NCI-H69 (cell line): ENCODE data around the gene THADA.
"Not testable (repeated sequence)": the region's sequence is repeated elsewhere in the genome, so short reads cannot be mapped to it uniquely, and the experiment has no call there.

Experiments used
- DNase-seq: peaks from one replicate; lab custom pipeline; 2025; lab: John Stamatoyannopoulos, UW

Gene THADA

GRCh38 chr2:43298500-43298899, 297.3 kb downstream of the THADA start:
- DNase-seq, result no peak

DNA sequence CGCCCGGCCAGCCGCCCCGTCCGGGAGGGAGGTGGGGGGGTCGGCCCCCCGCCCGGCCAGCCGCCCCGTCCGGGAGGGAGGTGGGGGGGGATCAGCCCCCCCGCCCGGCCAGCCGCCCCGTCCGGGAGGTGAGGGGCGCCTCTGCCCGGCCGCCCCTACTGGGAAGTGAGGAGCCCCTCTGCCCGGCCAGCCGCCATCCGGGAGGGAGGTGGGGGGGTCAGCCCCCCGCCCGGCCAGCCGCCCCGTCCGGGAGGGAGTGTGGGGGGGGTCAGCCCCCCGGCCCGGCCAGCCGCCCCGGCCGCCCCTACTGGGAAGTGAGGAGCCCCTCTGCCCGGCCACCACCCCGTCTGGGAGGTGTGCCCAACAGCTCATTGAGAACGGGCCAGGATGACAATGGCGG, 298.1 kb downstream of the THADA start:
- DNase-seq, result not testable (repeated sequence)

DNA sequence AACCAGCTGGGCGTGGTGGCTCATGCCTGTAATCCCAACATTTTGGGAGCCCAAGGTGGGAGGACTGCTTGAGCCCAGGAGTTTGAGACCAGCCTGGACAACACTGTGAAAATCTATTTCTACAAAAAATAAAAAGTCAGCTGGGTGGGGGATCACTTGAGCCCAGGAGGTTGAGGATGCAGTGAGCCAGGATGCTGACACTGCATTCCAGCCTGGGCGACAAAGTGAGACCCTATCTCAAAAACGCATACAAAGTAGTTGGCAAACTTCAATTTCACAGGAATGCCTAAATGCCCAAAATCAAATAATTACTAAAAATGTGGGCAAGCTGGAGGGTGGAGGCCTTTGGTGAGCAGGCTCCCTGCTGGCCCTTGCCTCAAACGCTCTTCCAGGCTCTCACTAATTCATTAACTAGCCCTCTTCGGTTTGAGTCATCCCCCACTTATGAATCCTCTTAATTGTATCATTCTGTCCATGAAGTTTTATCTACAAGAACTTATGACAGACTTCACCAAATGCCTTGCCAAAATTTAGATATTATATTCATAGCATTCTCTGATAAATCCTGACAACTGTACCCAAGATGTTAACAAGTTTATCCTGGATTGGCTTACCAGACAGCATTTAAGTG, 300.8 kb downstream of the THADA start:
- no peak for DNase-seq

DNA sequence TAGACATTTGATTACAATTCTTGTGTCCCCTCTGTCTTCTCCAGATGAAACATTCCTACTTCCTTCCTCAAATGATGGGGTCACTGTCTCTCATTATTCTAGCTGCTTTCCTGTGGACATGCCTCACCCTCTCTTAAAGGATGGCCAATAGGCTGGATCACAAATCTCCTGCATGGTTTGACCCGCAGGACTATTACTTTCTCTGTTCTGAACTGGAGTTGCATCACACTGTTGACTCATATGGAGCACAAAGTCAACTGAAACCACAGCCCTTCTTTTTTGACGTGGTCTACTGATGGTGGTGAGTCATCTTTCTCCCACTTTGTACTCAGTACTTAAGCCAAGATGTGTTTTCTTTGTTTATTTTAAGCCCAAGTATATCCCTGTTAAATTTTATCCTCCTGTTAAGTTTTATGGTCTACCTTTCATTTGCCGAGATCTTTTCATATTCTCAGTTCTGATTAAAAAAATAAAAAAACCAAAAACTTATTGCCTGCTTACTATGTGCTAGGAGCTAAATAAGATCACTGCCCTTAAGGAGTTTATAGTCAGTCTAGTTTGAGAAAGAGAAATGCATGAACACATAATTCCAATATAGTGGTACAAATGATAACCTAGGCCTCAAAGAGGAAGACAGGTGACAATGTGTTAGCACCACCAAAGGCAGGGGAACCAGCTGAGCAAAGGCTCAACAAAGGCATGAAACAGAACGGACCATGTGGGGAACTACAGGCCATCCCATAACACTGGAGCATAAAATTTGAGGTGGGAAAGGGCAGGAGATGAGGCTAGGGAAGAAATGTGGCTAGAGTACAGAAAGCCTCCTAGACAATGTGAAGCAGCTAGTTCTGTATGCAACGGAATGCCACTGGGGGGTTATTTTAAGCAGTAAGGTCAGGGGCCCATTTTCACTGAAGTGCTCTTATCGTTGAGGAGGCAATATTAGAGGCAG, 301.8 kb downstream of the THADA start:
- peak; percentile 50 for DNase-seq

DNA sequence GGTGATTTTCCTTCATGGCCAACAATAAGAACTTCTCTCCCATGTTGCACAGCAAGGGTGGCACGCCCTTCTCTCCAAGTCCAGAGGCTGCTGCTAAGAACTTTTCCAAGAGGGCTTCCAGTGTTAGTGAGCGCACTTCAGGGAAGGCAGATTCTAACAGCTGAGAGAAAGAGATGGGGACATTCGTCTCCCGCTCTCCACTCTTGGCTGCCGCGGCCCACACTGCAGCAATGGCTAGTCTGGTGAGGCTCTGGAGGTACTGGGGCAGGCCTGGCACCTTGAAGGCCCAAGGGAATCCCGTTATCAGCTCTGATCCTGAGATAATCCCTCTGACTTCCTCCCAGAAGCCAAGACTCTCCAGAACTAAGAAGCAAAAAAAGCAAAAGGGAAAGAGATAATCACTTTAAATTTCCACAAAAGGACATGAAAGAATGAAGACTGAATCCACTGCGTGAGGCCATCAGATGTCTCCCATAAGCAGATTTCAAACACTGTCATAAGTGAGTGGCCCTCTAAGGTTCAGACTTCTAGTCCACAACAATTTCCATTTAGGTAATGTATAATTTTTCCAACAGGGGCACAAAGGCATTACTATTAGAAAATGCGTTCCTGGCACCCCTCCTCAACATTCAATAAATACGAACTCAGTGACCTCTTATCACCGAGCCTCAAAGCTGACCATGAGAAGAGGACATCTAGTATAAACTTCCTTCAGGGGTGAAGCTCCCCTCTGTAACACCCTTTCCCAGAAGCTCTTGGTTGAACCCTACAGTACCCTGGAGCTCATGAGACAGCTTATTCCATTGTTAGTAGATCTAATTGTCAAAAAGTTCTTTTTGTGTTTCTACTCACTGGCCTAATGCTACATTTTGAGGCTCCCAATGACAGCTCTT, 302.7 kb downstream of the THADA start:
- DNase-seq, result no peak

DNA sequence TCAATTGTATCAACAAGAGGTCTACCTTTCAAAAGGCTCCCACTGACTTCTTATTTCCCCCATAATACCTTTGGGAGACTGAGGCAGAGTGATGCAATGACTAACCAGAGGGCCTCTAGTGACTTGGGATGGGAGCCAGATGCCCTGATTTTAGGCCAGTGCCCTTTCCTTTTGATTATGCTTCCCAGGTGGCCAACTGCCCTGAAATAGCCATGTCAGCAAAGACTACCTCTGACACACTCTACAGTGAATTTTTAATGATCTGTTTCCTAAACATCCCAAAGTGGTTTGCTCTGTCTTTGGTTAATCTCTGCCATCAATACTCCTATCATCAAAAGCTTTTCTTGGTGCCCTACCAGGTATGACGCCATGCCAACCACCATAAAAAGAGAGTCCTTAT, 303.5 kb downstream of the THADA start:
- DNase-seq, result no peak

DNA sequence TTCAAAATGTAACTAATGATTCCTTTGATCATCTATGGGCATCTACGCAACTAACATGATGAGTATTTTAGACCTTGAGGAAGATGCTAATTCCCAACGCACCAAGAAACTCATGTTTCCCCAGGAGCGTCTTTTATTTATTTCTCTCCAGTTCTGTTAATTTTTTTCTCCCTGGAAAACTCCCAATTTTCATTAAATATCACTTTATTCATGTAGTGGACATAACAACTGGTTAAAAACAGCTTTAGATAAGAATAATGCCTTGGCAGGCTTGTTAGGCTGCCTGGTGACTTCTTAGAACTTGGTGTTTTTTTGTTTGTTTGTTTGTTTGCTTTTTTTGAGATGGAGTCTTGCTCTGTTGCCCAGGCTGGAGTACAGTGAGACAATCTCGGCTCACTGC, 306.5 kb downstream of the THADA start:
- DNase-seq, result no peak

- DNase-seq, result no peak
Measured at GRCh38 chr2:43288417-43289305, 307.2 kb downstream of the THADA start.

- no peak for DNase-seq
Measured at GRCh38 chr2:43285987-43286386, 309.9 kb downstream of the THADA start.

DNA sequence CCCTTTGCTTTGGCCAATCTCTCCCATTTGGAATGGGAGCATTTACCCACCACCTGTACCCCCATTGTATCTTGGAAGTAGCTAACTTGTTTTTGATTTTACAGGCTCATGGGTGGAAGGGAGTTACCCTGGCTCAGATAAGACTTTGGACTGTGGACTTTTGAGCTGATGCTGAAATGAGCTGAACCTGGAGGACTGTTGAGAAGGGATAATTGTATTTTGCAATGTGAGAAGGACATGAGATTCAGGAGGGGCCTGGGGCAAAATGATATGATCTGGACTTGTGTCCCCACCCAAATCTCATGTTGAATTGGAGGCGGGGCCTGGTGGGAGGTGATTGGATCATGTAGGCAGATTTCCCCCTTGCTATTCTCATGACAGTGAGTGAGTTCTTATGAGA, 310.9 kb downstream of the THADA start:
- no peak for DNase-seq

- not testable (repeated sequence) for DNase-seq
Measured at GRCh38 chr2:43284347-43284746, 311.5 kb downstream of the THADA start.

DNA sequence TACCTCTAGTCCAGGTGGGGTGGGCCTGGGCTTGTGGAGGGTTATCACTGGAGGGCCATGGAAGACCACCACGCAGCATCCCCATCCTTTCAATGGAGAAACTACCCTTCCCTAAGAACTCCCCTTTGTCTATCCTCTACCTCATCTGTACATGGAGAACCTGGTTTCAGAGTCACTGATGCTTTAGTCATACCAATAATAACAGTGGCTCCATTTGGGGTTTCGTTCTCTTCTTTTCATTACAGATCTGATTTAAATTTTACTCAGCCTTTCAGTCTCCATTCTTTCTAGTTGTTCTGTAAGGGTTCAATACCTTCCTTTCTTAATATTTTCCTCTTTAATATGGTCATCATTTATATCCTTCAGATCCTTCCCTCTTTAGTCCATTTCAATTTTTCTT, 314.8 kb downstream of the THADA start:
- no peak for DNase-seq

- no peak for DNase-seq
Measured at GRCh38 chr2:43279317-43279840, 316.5 kb downstream of the THADA start.

DNA sequence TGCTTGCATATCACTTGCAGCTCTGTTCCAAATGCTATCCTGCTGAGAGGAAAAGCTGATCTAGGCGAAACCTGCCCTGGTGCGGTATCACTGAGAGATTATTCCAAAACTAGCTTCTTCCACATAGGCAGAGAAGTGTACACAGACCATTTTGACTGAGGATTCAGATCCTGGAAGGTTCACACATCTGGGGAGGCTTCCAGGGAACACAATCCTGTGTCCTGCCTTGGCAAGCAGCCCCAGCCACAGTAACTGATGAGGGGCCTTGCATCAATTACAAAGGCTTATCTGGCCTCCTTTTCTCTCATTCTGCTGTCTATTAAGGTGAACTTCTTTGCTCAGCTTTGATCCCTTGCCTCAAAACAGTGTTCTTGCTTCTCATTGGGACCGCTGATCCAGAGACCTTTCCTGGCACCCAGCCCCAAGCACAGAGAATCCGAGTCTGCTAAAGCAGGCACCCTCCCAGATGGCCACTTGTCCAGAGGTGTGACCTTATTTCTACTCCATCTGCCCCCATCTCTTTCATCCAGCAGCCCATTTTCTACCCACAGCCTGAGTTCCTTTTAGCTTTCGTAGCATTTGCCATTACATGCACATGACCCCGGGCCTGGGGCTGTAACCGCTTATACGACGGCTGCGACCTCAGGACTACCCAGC, 317.1 kb downstream of the THADA start:
- DNase-seq, result no peak

- peak; percentile 60 for DNase-seq
Measured at GRCh38 chr2:43276962-43277391, 318.9 kb downstream of the THADA start.

DNA sequence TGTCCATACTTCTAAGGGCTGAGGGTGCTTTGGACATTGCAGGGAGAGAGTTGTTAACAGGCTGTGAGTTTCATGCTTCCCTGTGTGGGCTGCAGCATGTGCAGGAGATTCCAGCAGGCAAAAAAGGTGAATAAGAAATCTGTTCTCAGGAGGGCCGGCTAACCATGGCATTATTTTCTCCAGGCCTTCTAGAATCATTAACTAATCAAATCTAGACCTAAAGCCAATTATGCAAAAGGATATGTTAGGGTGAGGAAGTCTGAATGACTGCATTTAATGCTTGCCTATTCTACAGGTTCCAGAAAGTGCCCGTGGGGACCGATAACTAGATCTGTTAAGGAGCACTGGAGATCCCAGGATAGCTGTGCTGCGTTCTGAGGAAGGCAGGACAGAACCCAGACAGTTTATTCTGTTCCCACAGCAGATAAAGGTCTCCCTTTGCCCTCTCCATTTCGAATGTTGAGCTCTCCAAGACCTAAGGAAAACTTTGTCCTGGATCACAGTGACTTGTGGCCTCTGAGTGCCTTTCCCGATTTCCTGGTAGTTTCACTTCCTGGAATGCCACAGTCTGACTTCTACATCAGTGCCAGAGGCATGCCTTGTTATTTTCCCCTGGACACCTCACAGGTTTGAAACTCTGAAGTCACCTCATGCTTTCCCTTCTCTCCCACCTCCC, 319.4 kb downstream of the THADA start:
- DNase-seq, result no peak

DNA sequence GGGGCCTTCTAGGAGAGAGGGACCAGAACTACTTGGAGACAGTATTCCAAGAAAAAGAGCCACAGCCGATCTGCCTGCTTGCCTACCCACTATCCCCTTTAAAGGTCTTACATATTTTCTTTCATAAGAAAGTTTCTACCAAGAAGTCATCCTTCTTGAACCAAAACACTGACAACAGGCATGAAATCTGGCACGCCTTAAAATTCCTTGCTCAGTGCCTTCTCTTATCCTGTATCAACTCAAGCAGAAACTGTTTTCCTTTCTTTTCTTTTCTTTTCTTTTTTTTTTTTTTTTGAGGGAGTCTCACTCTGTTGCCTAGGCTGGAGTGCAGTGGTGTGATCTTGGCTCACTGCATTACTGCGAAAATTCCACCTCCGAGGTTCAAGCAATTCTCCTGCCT, 321.1 kb downstream of the THADA start:
- DNase-seq, result no peak

DNA sequence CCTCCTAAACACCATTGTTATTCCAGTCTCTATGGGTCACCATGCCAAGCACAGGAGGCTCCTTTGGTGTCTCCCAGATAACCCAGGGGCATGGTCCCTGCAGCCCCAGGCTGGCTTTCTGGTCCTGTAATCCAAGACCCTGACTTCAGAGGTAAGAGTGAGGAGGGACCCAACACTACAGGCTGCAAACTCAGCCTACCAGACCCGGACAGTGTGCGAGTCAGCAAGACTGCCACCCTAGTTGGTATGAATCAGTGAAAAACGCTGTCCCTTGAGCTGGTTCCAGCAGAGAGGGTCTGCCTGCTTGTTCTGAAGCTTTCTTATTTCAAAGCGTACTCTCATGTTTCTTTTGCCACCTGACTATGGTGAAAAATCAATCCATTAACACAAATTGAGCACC, 321.8 kb downstream of the THADA start:
- no peak for DNase-seq

DNA sequence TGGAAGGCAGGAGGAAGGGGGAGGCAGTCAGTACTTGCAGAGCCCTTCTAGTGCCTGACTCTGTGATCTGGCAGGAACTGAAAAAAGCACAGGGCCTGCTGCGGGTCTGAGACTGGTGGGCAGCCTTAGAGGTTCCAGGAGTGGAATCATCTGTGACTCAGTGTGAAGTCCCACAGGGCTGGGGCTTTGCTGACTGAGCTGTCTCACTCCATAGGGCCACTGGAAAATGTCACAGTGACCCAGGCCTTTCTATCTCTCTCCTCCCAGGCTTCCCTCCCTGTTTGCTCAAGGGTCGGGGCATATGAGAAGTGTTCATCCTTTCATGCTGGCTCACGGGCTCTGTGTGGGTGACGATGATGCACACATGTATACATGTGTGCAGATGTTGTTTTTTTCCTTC, 322.3 kb downstream of the THADA start:
- no peak for DNase-seq
